Activated CD4-positive, alpha-beta memory T cell treated with anti-CD3 and anti-CD28 coated beads, Interleukin-2, amount 10 ng/mL, durations not matched to agents 7 days and 5 days (primary cell): ENCODE measurements around the gene BPIFB6. TPM values are rescaled to one million over a fixed set of nuclear protein-coding genes. Genes with fewer than 3 reads are reported as not detected.

Source experiments
- CTCF ChIA-PET: fragments of 350-600 bp; sonication (Branson Sonifier 250); formaldehyde crosslinking; loops from one replicate; lab custom pipeline; 2021; ENCODE audit warnings: antibody characterized with exemption, inconsistent platforms; lab: Charles Lee
- POLR2A ChIA-PET: fragments of 350-600 bp; sonication (Branson Sonifier 250); formaldehyde crosslinking; loops from one replicate; lab custom pipeline; 2021; ENCODE audit warnings: antibody characterized with exemption; lab: Charles Lee
- DNase-seq: peaks from one replicate; pipeline ENCODE4 v3.0.0-alpha.2; 2020
- H3K27ac Mint-ChIP-seq: one replicate; pipeline ENCODE4 v1.8.0; 2021; ENCODE audit warnings: mild to moderate bottlenecking, mixed read lengths
- H3K27me3 Mint-ChIP-seq: one replicate; pipeline ENCODE4 v1.8.0; 2021; ENCODE audit warnings: mixed read lengths
- H3K36me3 Mint-ChIP-seq: one replicate; pipeline ENCODE4 v1.8.0; 2021; ENCODE audit warnings: low read depth, mixed read lengths
- H3K4me1 Mint-ChIP-seq: one replicate; pipeline ENCODE4 v1.8.0; 2021; ENCODE audit warnings: mixed read lengths
- H3K4me3 Mint-ChIP-seq: one replicate; pipeline ENCODE4 v1.8.0; 2021; ENCODE audit warnings: mild to moderate bottlenecking, mixed read lengths
- H3K9me3 Mint-ChIP-seq: one replicate; pipeline ENCODE4 v1.8.0; 2021; ENCODE audit warnings: mixed read lengths
- total RNA-seq, 2 experiments: library from RNA; stranded (reverse); gene quantifications; one replicate each; pipeline ENCODE4 v1.2.3, GENCODE V29; 2021

BPIFB6 gene
- total RNA-seq, 2 experiments from 2014 or later: not detected

DNA sequence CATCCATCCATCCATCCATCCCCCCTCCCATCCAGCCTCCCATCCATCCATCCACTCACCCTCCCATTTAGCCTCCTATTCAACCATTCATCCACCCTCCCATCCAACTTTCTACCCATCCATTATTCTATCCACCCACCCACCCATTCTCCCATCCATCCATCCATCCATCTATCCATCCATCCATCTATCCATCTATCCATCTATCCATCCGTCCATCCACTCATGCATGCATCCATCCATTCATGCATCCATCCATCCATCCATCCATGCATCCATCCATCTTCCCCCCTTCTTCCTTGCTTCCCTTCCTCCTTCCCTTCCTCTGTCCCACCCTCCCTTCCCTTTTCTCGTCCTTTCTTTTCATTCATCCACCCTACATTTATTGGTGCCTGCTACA lies 43.2 kb downstream of the BPIFB6 start:
- ChIA-PET CTCF (no interaction called here), POLR2A (interaction anchor here (0.5 kb wide), 1 partner anchor 153 kb away, joined by 3 read pairs; no protein-coding TSS in a partner anchor)
- H3K36me3 Mint-ChIP-seq: no peaks in the 10 kb centered on the region
- no peaks in the 10 kb centered on the region for H3K9me3 Mint-ChIP-seq
- no peak for DNase-seq
- H3K4me3 Mint-ChIP-seq: no peak overlapping the region
- H3K27me3 Mint-ChIP-seq: no peaks in the 10 kb centered on the region
- H3K4me1 Mint-ChIP-seq: no peaks in the 10 kb centered on the region
- H3K27ac Mint-ChIP-seq: no peak overlapping the region

DNA sequence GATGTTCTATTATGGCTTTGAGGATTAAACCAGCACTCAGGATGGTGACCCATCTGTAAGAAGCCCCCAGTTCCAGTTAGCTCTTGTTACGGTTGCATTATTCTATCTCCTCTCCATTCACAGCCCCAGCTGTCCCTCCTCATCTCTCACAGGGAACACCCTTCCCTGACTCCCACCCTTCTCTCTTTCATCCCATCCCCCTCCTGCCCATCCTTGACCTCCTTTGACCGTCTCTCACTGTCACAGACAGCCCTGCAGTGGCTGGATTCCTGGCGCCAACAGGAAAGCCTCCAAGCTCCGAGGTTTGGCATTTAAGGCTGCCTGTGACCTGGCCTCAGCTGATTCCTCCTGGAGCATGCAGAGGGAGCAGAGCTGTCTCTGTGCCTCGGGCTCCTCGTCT lies 43.8 kb downstream of the BPIFB6 start:
- DNase-seq: no peak
- Mint-ChIP-seq H3K4me1 (no peaks in the 10 kb centered on the region), H3K9me3 (no peaks in the 10 kb centered on the region), H3K27me3 (no peaks in the 10 kb centered on the region), H3K4me3 (no peak overlapping the region), H3K36me3 (no peaks in the 10 kb centered on the region), H3K27ac (no peak overlapping the region)
- ChIA-PET CTCF (interaction anchor here (1.8 kb wide), 1 partner anchor 174 kb away, joined by 8 read pairs; no protein-coding TSS in a partner anchor), POLR2A (no interaction called here)

DNA sequence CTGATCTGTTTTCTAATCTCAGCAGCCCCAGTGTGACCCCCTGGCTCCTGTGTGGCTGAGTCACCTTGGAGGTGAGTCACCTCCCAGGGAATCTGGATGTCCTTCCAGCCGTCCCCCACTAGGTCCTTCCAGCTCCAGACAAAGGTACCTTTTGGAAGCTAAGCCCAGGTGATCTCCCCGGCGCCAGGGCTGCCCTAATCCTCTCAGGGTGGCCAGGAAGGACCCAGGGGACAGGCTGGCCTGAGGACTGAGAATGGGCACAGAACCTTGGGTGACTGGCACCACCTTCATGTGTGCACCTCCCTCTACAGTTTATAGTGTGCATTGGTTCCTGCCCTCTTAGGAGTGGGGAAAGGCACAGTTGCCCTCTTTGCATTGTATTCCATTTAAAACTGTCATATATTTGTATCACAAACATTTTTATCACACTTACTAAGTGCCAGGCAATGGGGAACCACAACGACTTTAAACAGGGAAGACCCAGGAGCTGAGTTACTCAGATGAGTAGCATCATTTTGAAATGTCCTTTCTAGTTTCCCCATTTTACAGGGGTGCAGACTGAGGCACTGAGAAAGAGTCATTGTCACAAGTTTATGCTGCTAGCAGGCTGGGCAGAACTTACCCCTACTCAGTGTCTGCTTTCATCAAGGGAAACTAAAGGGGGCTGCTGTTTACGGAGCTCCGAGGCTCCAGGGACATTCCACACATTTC lies 45.4 kb downstream of the BPIFB6 start:
- Mint-ChIP-seq H3K4me1 (no peaks in the 10 kb centered on the region), H3K4me3 (no peak overlapping the region), H3K9me3 (no peaks in the 10 kb centered on the region), H3K27me3 (no peaks in the 10 kb centered on the region), H3K36me3 (no peaks in the 10 kb centered on the region), H3K27ac (no peak overlapping the region)
- ChIA-PET CTCF (interaction anchor here (0.5 to 1.8 kb wide), 3 partner anchors 175 to 179 kb away, joined by 3 to 8 read pairs (median 3); no protein-coding TSS in a partner anchor), POLR2A (no interaction called here)
- no peak for DNase-seq

DNA sequence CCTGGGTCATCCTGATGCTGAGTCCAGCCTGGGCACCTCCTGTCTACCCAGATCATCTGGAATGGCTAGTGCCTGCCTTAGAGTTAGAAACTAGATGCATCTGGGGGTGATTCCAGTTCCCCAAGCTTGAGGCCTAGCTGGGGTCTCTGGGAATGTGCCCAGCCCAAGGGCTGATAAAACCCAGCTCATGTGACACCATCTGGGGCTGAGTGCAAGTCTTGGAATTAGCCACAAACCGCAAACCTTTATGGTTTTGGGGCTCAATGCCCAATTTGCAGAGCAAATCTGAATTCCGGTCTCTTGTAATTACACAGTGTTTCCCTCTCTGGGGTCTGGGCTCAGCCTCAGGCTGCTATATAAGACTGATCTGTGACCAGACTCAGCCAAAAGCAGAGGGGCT lies 47.8 kb downstream of the BPIFB6 start, which contains the start of gene BPIFB4:
TSS of gene BPIFB4 (plus strand) at position 385 of the 400 bp plus-strand sequence. CDS start 1,884 bp downstream, outside the sequence.
- Mint-ChIP-seq H3K4me1 (no peaks in the 10 kb centered on the region), H3K36me3 (no peaks in the 10 kb centered on the region), H3K27me3 (no peaks in the 10 kb centered on the region), H3K27ac (no peak within 1 kb of the TSS), H3K9me3 (no peaks in the 10 kb centered on the region), H3K4me3 (no peak within 1 kb of the TSS)
- no peak for DNase-seq
- CTCF ChIA-PET: no interaction called here
- POLR2A ChIA-PET: no interaction called here

GRCh38 chr20:33081411-33082154 lies 50.1 kb downstream of the BPIFB6 start:
- H3K9me3 Mint-ChIP-seq: no peaks in the 10 kb centered on the region
- POLR2A ChIA-PET: no interaction called here
- no peaks in the 10 kb centered on the region for H3K4me1 Mint-ChIP-seq
- H3K27ac Mint-ChIP-seq: no peak overlapping the region
- no peaks in the 10 kb centered on the region for H3K27me3 Mint-ChIP-seq
- CTCF ChIA-PET: no interaction called here
- DNase-seq: no peak
- no peak overlapping the region for H3K4me3 Mint-ChIP-seq
- H3K36me3 Mint-ChIP-seq: no peaks in the 10 kb centered on the region

- no peak overlapping the region for H3K27ac Mint-ChIP-seq
- no peaks in the 10 kb centered on the region for H3K9me3 Mint-ChIP-seq
- no peak for DNase-seq
- no peaks in the 10 kb centered on the region for H3K27me3 Mint-ChIP-seq
- POLR2A ChIA-PET: no interaction called here
- H3K36me3 Mint-ChIP-seq: no peaks in the 10 kb centered on the region
- no peak overlapping the region for H3K4me3 Mint-ChIP-seq
- no peaks in the 10 kb centered on the region for H3K4me1 Mint-ChIP-seq
- CTCF ChIA-PET: no interaction called here
Observed at GRCh38 chr20:33082546-33082945, 51.1 kb downstream of the BPIFB6 start.

- POLR2A ChIA-PET: no interaction called here
- no peaks in the 10 kb centered on the region for H3K9me3 Mint-ChIP-seq
- no peak for DNase-seq
- no peak overlapping the region for H3K27ac Mint-ChIP-seq
- no peaks in the 10 kb centered on the region for H3K36me3 Mint-ChIP-seq
- no peaks in the 10 kb centered on the region for H3K4me1 Mint-ChIP-seq
- H3K27me3 Mint-ChIP-seq: no peaks in the 10 kb centered on the region
- no peak overlapping the region for H3K4me3 Mint-ChIP-seq
- CTCF ChIA-PET: no interaction called here
Observed at GRCh38 chr20:33083544-33084340, 52.3 kb downstream of the BPIFB6 start.

GRCh38 chr20:33084722-33085121 lies 53.3 kb downstream of the BPIFB6 start:
- DNase-seq: no peak
- POLR2A ChIA-PET: no interaction called here
- H3K27me3 Mint-ChIP-seq: no peaks in the 10 kb centered on the region
- H3K4me3 Mint-ChIP-seq: no peak overlapping the region
- CTCF ChIA-PET: no interaction called here
- no peaks in the 10 kb centered on the region for H3K36me3 Mint-ChIP-seq
- no peak overlapping the region for H3K27ac Mint-ChIP-seq
- H3K9me3 Mint-ChIP-seq: no peaks in the 10 kb centered on the region
- no peaks in the 10 kb centered on the region for H3K4me1 Mint-ChIP-seq

GRCh38 chr20:33086052-33086722 lies 54.7 kb downstream of the BPIFB6 start:
- Mint-ChIP-seq H3K4me3 (no peak overlapping the region), H3K4me1 (no peaks in the 10 kb centered on the region), H3K27me3 (no peaks in the 10 kb centered on the region), H3K27ac (no peak overlapping the region), H3K36me3 (no peaks in the 10 kb centered on the region), H3K9me3 (no peaks in the 10 kb centered on the region)
- DNase-seq: no peak
- CTCF ChIA-PET: no interaction called here
- POLR2A ChIA-PET: no interaction called here

GRCh38 chr20:33091147-33091546 lies 59.7 kb downstream of the BPIFB6 start:
- no peak overlapping the region for H3K27ac Mint-ChIP-seq
- ChIA-PET POLR2A (no interaction called here), CTCF (interaction anchor here (0.5 to 0.7 kb wide), 2 partner anchors 187 to 189 kb away, joined by 3 read pairs; no protein-coding TSS in a partner anchor)
- H3K36me3 Mint-ChIP-seq: no peaks in the 10 kb centered on the region
- H3K4me3 Mint-ChIP-seq: no peak overlapping the region
- H3K9me3 Mint-ChIP-seq: no peaks in the 10 kb centered on the region
- H3K4me1 Mint-ChIP-seq: no peaks in the 10 kb centered on the region
- H3K27me3 Mint-ChIP-seq: no peaks in the 10 kb centered on the region
- DNase-seq: no peak

- H3K4me1 Mint-ChIP-seq: no peaks in the 10 kb centered on the region
- H3K4me3 Mint-ChIP-seq: no peak overlapping the region
- DNase-seq: no peak
- H3K27ac Mint-ChIP-seq: no peak overlapping the region
- ChIA-PET CTCF (no interaction called here), POLR2A (no interaction called here)
- no peaks in the 10 kb centered on the region for H3K9me3 Mint-ChIP-seq
- H3K27me3 Mint-ChIP-seq: no peaks in the 10 kb centered on the region
- H3K36me3 Mint-ChIP-seq: no peaks in the 10 kb centered on the region
Observed at GRCh38 chr20:33091693-33092092, 60.2 kb downstream of the BPIFB6 start.

- Mint-ChIP-seq H3K27me3 (no peaks in the 10 kb centered on the region), H3K4me1 (no peaks in the 10 kb centered on the region), H3K27ac (no peak overlapping the region), H3K4me3 (no peak overlapping the region), H3K36me3 (no peaks in the 10 kb centered on the region), H3K9me3 (no peaks in the 10 kb centered on the region)
- POLR2A ChIA-PET: no interaction called here
- DNase-seq: no peak
- CTCF ChIA-PET: no interaction called here
Observed at GRCh38 chr20:33092361-33092760, 60.9 kb downstream of the BPIFB6 start.
